SIG-M5 treated with dmso at 0.1 percent for 504 hours (cell line): ENCODE data around the gene HDAC8.
"Not testable (repeated sequence)": the region's sequence is repeated elsewhere in the genome, so short reads cannot be mapped to it uniquely, and the experiment has no call there.

ENCODE experiments used
- DNase-seq: peaks from one replicate; lab custom pipeline; 2025; ENCODE audit not compliant: unreplicated experiment; lab: John Stamatoyannopoulos, UW

Gene HDAC8

GRCh38 chrX:72465889-72466288, 106.8 kb downstream of the HDAC8 start:
- DNase-seq = no peak

GRCh38 chrX:72461766-72462165, 110.9 kb downstream of the HDAC8 start:
- DNase-seq = no peak

GRCh38 chrX:72461288-72461687, 111.4 kb downstream of the HDAC8 start:
- no peak for DNase-seq

- DNase-seq = no peak
Observed at GRCh38 chrX:72460715-72461114, 111.9 kb downstream of the HDAC8 start.

GRCh38 chrX:72449034-72449433, 123.6 kb downstream of the HDAC8 start:
- not testable (repeated sequence) for DNase-seq

GRCh38 chrX:72440764-72441163, 131.9 kb downstream of the HDAC8 start:
- not testable (repeated sequence) for DNase-seq

- DNase-seq = no peak
Observed at GRCh38 chrX:72436010-72436409, 136.6 kb downstream of the HDAC8 start.

- no peak for DNase-seq
Observed at GRCh38 chrX:72430405-72430968, 142.2 kb downstream of the HDAC8 start.

GRCh38 chrX:72421797-72422196, 150.8 kb downstream of the HDAC8 start:
- DNase-seq = no peak

GRCh38 chrX:72409993-72410392, 162.7 kb downstream of the HDAC8 start:
- no peak for DNase-seq

- DNase-seq = peak; percentile 7
Observed at GRCh38 chrX:72408885-72409284, 163.8 kb downstream of the HDAC8 start.

GRCh38 chrX:72405136-72405535, 167.5 kb downstream of the HDAC8 start:
- not testable (repeated sequence) for DNase-seq

GRCh38 chrX:72402614-72403013, 170.0 kb downstream of the HDAC8 start:
- DNase-seq = no peak

- no peak for DNase-seq
Observed at GRCh38 chrX:72399816-72400215, 172.8 kb downstream of the HDAC8 start.

GRCh38 chrX:72396117-72396516, 176.5 kb downstream of the HDAC8 start:
- DNase-seq = no peak

GRCh38 chrX:72395237-72395636, 177.4 kb downstream of the HDAC8 start:
- no peak for DNase-seq

- DNase-seq = peak; percentile 3
Observed at GRCh38 chrX:72394518-72395170, 178.0 kb downstream of the HDAC8 start.

GRCh38 chrX:72393836-72394517, 178.7 kb downstream of the HDAC8 start:
- DNase-seq = no peak

GRCh38 chrX:72392816-72393800, 179.5 kb downstream of the HDAC8 start:
- DNase-seq = no peak

- no peak for DNase-seq
Observed at GRCh38 chrX:72392042-72392441, 180.6 kb downstream of the HDAC8 start.

- no peak for DNase-seq
Observed at GRCh38 chrX:72387247-72387646, 185.4 kb downstream of the HDAC8 start.
